CD14-positive monocyte (primary cell): Measurements from ENCODE around the gene RABL3. TPM values are rescaled to one million over a fixed set of nuclear protein-coding genes. Genes with fewer than 3 reads are reported as not detected.
"Not testable (repeated sequence)": the region's sequence is repeated elsewhere in the genome, so short reads cannot be mapped to it uniquely, and the experiment has no call there.

Experiments used
- DNase-seq, 3 donors: peaks; one replicate each; pipeline ENCODE4 v3.0.0-alpha.2; 2011 to 2022
- H2AFZ ChIP-seq: 2 replicates; pipeline ENCODE4 v1.6.0; 2012; ENCODE audit warnings: mild to moderate bottlenecking, low read depth, low read length, inconsistent platforms; ENCODE audit not compliant: insufficient read depth, poor library complexity, severe bottlenecking
- H3K27ac ChIP-seq, 2 donors: 1 replicate in 1 of 2; 2 replicates in 1 of 2; pipeline ENCODE4 v1.5.1; 2012 to 2013; ENCODE audit warnings: low read length in 2 of 2, control low read depth in 1 of 2, inconsistent platforms in 1 of 2, low read depth in 1 of 2, mild to moderate bottlenecking in 1 of 2
- H3K27me3 ChIP-seq, 2 donors: one replicate each; pipeline versions ENCODE4 v1.6.0 to v1.6.1; 2011 to 2013; ENCODE audit warnings: low read length in 2 of 2; ENCODE audit not compliant: control insufficient read depth in 2 of 2, insufficient read depth in 2 of 2
- H3K36me3 ChIP-seq, 2 donors: replicated peaks in 1 of 2; 1 replicate in 1 of 2; 2 replicates in 1 of 2; pipeline versions ENCODE4 v1.5.1 to v1.6.1; 2012 to 2013; ENCODE audit warnings: low read length in 2 of 2, control low read depth in 1 of 2, inconsistent platforms in 1 of 2, mild to moderate bottlenecking in 1 of 2; ENCODE audit not compliant: insufficient read depth in 2 of 2, control insufficient read depth in 1 of 2
- H3K4me1 ChIP-seq, 2 donors: 1 replicate in 1 of 2; 2 replicates in 1 of 2; pipeline versions ENCODE4 v1.5.1 to v1.6.1; 2012 to 2013; ENCODE audit warnings: low read length in 2 of 2, control low read depth in 1 of 2, inconsistent platforms in 1 of 2, mild to moderate bottlenecking in 1 of 2, moderate library complexity in 1 of 2; ENCODE audit not compliant: insufficient read depth in 2 of 2, control insufficient read depth in 1 of 2
- H3K4me2 ChIP-seq: replicated peaks from 2 replicates; pipeline ENCODE3; 2012; ENCODE audit warnings: low read length, moderate library complexity, mild to moderate bottlenecking; ENCODE audit not compliant: poor library complexity, severe bottlenecking; ENCODE audit errors: extremely low read depth
- H3K4me3 ChIP-seq, 3 experiments: fragments of 200-600 bp in 1 of 3; sonication (generic) in 1 of 3; replicated peaks in 1 of 3; 1 replicate in 2 of 3; 2 replicates in 1 of 3; pipeline ENCODE4 v1.5.1; 2011 to 2013; ENCODE audit warnings: low read length in 3 of 3, mild to moderate bottlenecking in 3 of 3, control low read depth in 2 of 3, low read depth in 2 of 3, inconsistent platforms in 1 of 3, moderate library complexity in 1 of 3
- H3K79me2 ChIP-seq: 2 replicates; pipeline ENCODE4 v1.6.0; 2012; ENCODE audit warnings: mild to moderate bottlenecking, control low read depth, inconsistent platforms, low read length, moderate library complexity; ENCODE audit not compliant: insufficient read depth
- H3K9ac ChIP-seq: 2 replicates; pipeline ENCODE4 v1.6.0; 2017; ENCODE audit warnings: low read length, mild to moderate bottlenecking; ENCODE audit not compliant: insufficient read depth, poor library complexity, severe bottlenecking
- H3K9me3 ChIP-seq, 2 donors: replicated peaks in 1 of 2; 1 replicate in 1 of 2; 2 replicates in 1 of 2; pipeline versions ENCODE4 v1.5.1 to v1.6.1; 2012 to 2013; ENCODE audit warnings: low read length in 2 of 2, control low read depth in 1 of 2; ENCODE audit not compliant: control insufficient read depth in 1 of 2, insufficient read depth in 1 of 2
- H4K20me1 ChIP-seq: 2 replicates; pipeline ENCODE4 v1.6.0; 2012; ENCODE audit warnings: mild to moderate bottlenecking, low read length, control low read depth, moderate library complexity; ENCODE audit not compliant: insufficient read depth
- H3K27ac Mint-ChIP-seq, 7 donors: one replicate each; pipeline ENCODE4 v1.8.0; 2020; ENCODE audit warnings: mild to moderate bottlenecking in 7 of 7, mixed read lengths in 7 of 7, moderate library complexity in 6 of 7, inconsistent platforms in 2 of 7
- H3K27me3 Mint-ChIP-seq, 3 donors: one replicate each; pipeline ENCODE4 v1.8.0; 2021 to 2022; ENCODE audit warnings: low read depth in 3 of 3, mild to moderate bottlenecking in 3 of 3, mixed read lengths in 3 of 3, moderate library complexity in 3 of 3, inconsistent platforms in 1 of 3
- H3K36me3 Mint-ChIP-seq, 2 donors: one replicate each; pipeline ENCODE4 v1.8.0; 2020; ENCODE audit warnings: mixed read lengths in 2 of 2, inconsistent platforms in 1 of 2, mild to moderate bottlenecking in 1 of 2
- H3K4me1 Mint-ChIP-seq: one replicate; pipeline ENCODE4 v1.8.0; 2020; ENCODE audit warnings: mild to moderate bottlenecking, mixed read lengths
- H3K4me3 Mint-ChIP-seq, 2 donors: one replicate each; pipeline ENCODE4 v1.8.0; 2020; ENCODE audit warnings: mild to moderate bottlenecking in 2 of 2, mixed read lengths in 2 of 2, moderate library complexity in 1 of 2
- H3K9me3 Mint-ChIP-seq, 7 donors: one replicate each; pipeline ENCODE4 v1.8.0; 2020 to 2022; ENCODE audit warnings: mixed read lengths in 7 of 7, mild to moderate bottlenecking in 6 of 7, moderate library complexity in 6 of 7, inconsistent platforms in 2 of 7
- CTCF ChIP-seq: fragments of 200-600 bp; IDR thresholded peaks from one replicate; pipeline ENCODE4 v1.8.0; 2022; ENCODE audit warnings: antibody characterized with exemption, mild to moderate bottlenecking
- WGBS: methylation state at CpG from one replicate; pipeline ENCODE4 v1.1.5; 2013; ENCODE audit warnings: missing lambda C conversion rate; ENCODE audit not compliant: insufficient coverage; 5-methylcytosine and 5-hydroxymethylcytosine counted together
- intact Hi-C, 2 donors: fragments of 100-400 bp; cut with micrococcal nuclease; formaldehyde crosslinking; loops; one replicate each; pipeline versions ENCODE4 v1.15.0 to v1.15.1; 2023
- polyA plus RNA-seq, 3 donors: library from polyadenylated mRNA; depleted of rRNA in 1 of 3; unstranded in 2 of 3; stranded (reverse) in 1 of 3; fragments of 300-500 nt in 2 of 3; fragments of >200 nt in 1 of 3; fragmentation: Illumina TruSeq in 2 of 3; gene quantifications; 1 replicate in 2 of 3; 2 replicates in 1 of 3; pipeline ENCODE4 v1.2.3, GENCODE V29; 2012 to 2021

The RABL3 gene
- polyA plus RNA-seq, 3 donors, result 2.0 to 14.9 (median 11.5) TPM

GRCh38 chr3:120762615-120763014 is 20.3 kb upstream of the RABL3 start:
- Histone ChIP-seq H2AFZ (no peak overlapping the region), H3K4me2 (no peak overlapping the region), H3K36me3 (no peaks in the 10 kb centered on the region), H3K9me3 (no peaks in the 10 kb centered on the region), H4K20me1 (peaks cover 44% of the 10 kb centered on the region), H3K27ac (no peak overlapping the region), H3K4me1 (no peaks in the 10 kb centered on the region), H3K9ac (no peak overlapping the region), H3K27me3 (no peaks in the 10 kb centered on the region), H3K79me2 (peaks cover 47% of the 10 kb centered on the region), H3K4me3 (no peak overlapping the region)
- no peak for TF ChIP-seq CTCF
- no peak overlapping the region for H3K27ac Mint-ChIP-seq
- H3K36me3 Mint-ChIP-seq, result peaks cover 10 to 22% of the 10 kb centered on the region in 2 donors
- no peak for DNase-seq
- H3K27me3 Mint-ChIP-seq, result peaks cover 0 to 2% (median 0%) of the 10 kb centered on the region in 3 donors
- H3K4me3 Mint-ChIP-seq, result no peak overlapping the region
- H3K4me1 Mint-ChIP-seq, result peaks cover 9% of the 10 kb centered on the region
- peaks cover 0 to 2% (median 0%) of the 10 kb centered on the region in 7 donors for H3K9me3 Mint-ChIP-seq
- no CpG with 5 or more reads among the region's 1 CpG for WGBS
- intact Hi-C loops, result no loop called here

DNA sequence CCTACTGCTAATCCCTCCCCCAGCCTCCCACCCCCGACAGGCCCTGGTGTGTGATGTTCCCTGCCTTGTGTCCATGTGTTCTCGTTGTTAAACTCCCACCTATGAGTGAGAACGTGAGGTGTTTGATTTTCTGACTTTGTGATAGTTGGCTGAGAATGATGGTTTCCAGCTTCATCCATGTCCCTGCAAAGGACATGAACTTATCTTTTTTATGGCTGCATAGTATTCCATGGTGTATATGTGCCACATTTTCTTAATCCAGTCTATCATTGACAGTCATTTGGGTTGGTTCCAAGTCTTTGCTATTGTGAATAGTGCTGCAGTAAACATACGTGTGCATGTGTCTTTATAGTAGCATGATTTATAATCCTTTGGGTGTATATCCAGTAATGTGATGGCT is 16.2 kb upstream of the RABL3 start:
- H3K36me3 ChIP-seq, DNase-seq, H3K9ac ChIP-seq, H3K27ac ChIP-seq, H3K4me3 ChIP-seq, H3K27me3 ChIP-seq, H3K27ac Mint-ChIP-seq, H3K4me3 Mint-ChIP-seq, H3K27me3 Mint-ChIP-seq, H3K9me3 Mint-ChIP-seq, H2AFZ ChIP-seq, intact Hi-C loops, H3K9me3 ChIP-seq, H3K4me2 ChIP-seq: not testable (repeated sequence)
- Histone ChIP-seq H3K79me2 (peaks cover 45% of the 10 kb centered on the region), H4K20me1 (peaks cover 11% of the 10 kb centered on the region), H3K4me1 (peaks cover 8 to 14% of the 10 kb centered on the region in 2 donors)
- Mint-ChIP-seq H3K4me1 (peaks cover 28% of the 10 kb centered on the region), H3K36me3 (peaks cover 14 to 17% of the 10 kb centered on the region in 2 donors)
- no CpG with 5 or more reads among the region's 4 CpGs for WGBS
